ENCODE results near the gene ASAP3.
"Not testable (repeated sequence)": the region's sequence is repeated elsewhere in the genome, so short reads cannot be mapped to it uniquely, and the experiment has no call there.

ASAP3 gene

GRCh38 chr1:23509896-23510295, 25.9 kb upstream of the ASAP3 start:
- Histone ChIP-seq H3K9ac (ENCODE audit: low read length) (no peak overlapping the region), H3K4me2 (ENCODE audit: low read length, poor library complexity, severe bottlenecking) (no peak overlapping the region), H2BK15ac (ENCODE audit: low read depth, poor library complexity, severe bottlenecking) (no peak overlapping the region), H2BK5ac (ENCODE audit: low read depth, low read length, poor library complexity, severe bottlenecking) (no peak overlapping the region), H4K91ac (ENCODE audit: low read length) (no peak overlapping the region), H3K27ac (ENCODE audit: low read length, poor library complexity, severe bottlenecking) (no peak overlapping the region), H2BK120ac (ENCODE audit: low read depth, low read length) (no peak overlapping the region), H3K4ac (ENCODE audit: low read depth in 1 of 2, low read length in 2 of 2) (no peak overlapping the region), H3K14ac (ENCODE audit: low read length in 2 of 2) (no peak overlapping the region), H2BK12ac (ENCODE audit: low read length in 2 of 2) (no peak overlapping the region), H3K9me3 (ENCODE audit: control insufficient read depth, low read length) (no peaks in the 10 kb centered on the region), H3K27me3 (ENCODE audit: control insufficient read depth in 1 of 2, insufficient read depth in 1 of 2, low read length in 2 of 2) (no peaks in the 10 kb centered on the region), H2AFZ (ENCODE audit: low read depth, low read length) (no peak overlapping the region), H3K36me3 (ENCODE audit: control insufficient read depth in 1 of 2, insufficient read depth in 2 of 2, low read depth in 1 of 2, low read length in 2 of 2) (peaks cover 0 to 6% of the 10 kb centered on the region in 2 experiments), H3K4me3 (ENCODE audit: insufficient read depth in 1 of 2, low read depth in 1 of 2, low read length in 2 of 2) (no peak overlapping the region), H3K79me1 (replicated peaks; ENCODE audit: low read length, poor library complexity, severe bottlenecking) (no peaks in the 10 kb centered on the region), H3K18ac (ENCODE audit: low read depth in 1 of 2, low read length in 2 of 2) (no peak overlapping the region), H3K4me1 (ENCODE audit: control insufficient read depth, insufficient read depth, low read depth, low read length) (no peaks in the 10 kb centered on the region), H4K8ac (ENCODE audit: low read length) (no peak overlapping the region), H3K23ac (ENCODE audit: low read length in 2 of 2) (no peak overlapping the region), H2AK5ac (ENCODE audit: low read length, severe bottlenecking) (no peak overlapping the region)
- WGBS: 97% methylated on average over 15 of the region's 15 CpGs
- DNase-seq: no peak

DNA sequence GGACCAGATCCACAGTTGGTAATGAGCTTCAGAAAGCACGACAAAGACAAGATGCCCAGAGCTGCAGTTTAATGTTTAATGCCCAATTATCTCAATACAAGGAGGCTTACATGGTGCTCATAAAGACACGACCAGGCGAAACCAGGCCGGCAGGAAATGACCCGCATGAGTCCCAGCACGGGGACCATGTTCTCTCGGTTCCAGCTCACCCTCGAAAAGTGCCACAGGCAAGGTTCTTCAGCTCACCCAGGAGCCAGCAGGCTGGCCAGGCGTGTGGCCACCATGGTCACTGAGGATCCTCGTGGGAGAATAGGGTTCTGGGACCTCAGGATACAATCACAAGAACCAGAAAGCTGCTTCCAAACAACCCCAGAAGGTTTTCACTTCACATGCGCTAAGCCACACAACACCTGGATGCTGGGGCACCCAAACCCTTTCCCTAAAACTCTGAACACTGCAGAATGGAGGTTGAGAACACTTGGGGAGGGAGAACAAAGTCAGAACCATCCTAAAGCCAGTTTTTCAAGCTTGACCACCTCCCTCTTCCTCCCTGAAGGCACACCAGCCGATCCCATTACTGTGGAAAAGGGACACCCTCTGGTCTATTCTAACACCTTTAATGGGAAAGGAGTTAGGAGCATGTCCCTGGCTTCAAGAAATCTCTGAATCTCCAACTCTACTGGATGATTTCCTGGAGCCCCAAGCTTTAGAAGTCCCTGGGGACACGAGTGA, 22.6 kb upstream of the ASAP3 start:
- no peak overlapping the region for H2BK5ac ChIP-seq (ENCODE audit: low read depth, low read length, poor library complexity, severe bottlenecking)
- no peak overlapping the region for H3K4ac ChIP-seq (ENCODE audit: low read depth in 1 of 2, low read length in 2 of 2)
- 91% methylated on average over 12 of the region's 13 CpGs for WGBS
- H3K9me3 ChIP-seq (ENCODE audit: control insufficient read depth, low read length): no peaks in the 10 kb centered on the region
- H3K4me3 ChIP-seq (ENCODE audit: insufficient read depth in 1 of 2, low read depth in 1 of 2, low read length in 2 of 2): no peak overlapping the region
- no peak overlapping the region for H3K23ac ChIP-seq (ENCODE audit: low read length in 2 of 2)
- no peak overlapping the region for H2AFZ ChIP-seq (ENCODE audit: low read depth, low read length)
- H4K91ac ChIP-seq (ENCODE audit: low read length): no peak overlapping the region
- no peak for DNase-seq
- H3K79me1 ChIP-seq (replicated peaks; ENCODE audit: low read length, poor library complexity, severe bottlenecking): no peaks in the 10 kb centered on the region
- no peak overlapping the region for H3K9ac ChIP-seq (ENCODE audit: low read length)
- H3K27ac ChIP-seq (ENCODE audit: low read length, poor library complexity, severe bottlenecking): no peak overlapping the region
- H2BK12ac ChIP-seq (ENCODE audit: low read length in 2 of 2): no peak overlapping the region
- H3K4me1 ChIP-seq (ENCODE audit: control insufficient read depth, insufficient read depth, low read depth, low read length): no peaks in the 10 kb centered on the region
- H3K36me3 ChIP-seq (ENCODE audit: control insufficient read depth in 1 of 2, insufficient read depth in 2 of 2, low read depth in 1 of 2, low read length in 2 of 2): peaks cover 0 to 6% of the 10 kb centered on the region in 2 experiments
- H3K4me2 ChIP-seq (ENCODE audit: low read length, poor library complexity, severe bottlenecking): no peak overlapping the region
- no peak overlapping the region for H2BK120ac ChIP-seq (ENCODE audit: low read depth, low read length)
- no peak overlapping the region for H3K18ac ChIP-seq (ENCODE audit: low read depth in 1 of 2, low read length in 2 of 2)
- H3K14ac ChIP-seq (ENCODE audit: low read length in 2 of 2): no peak overlapping the region
- no peaks in the 10 kb centered on the region for H3K27me3 ChIP-seq (ENCODE audit: control insufficient read depth in 1 of 2, insufficient read depth in 1 of 2, low read length in 2 of 2)
- no peak overlapping the region for H2BK15ac ChIP-seq (ENCODE audit: low read depth, poor library complexity, severe bottlenecking)
- H2AK5ac ChIP-seq (ENCODE audit: low read length, severe bottlenecking): no peak overlapping the region
- H4K8ac ChIP-seq (ENCODE audit: low read length): no peak overlapping the region

DNA sequence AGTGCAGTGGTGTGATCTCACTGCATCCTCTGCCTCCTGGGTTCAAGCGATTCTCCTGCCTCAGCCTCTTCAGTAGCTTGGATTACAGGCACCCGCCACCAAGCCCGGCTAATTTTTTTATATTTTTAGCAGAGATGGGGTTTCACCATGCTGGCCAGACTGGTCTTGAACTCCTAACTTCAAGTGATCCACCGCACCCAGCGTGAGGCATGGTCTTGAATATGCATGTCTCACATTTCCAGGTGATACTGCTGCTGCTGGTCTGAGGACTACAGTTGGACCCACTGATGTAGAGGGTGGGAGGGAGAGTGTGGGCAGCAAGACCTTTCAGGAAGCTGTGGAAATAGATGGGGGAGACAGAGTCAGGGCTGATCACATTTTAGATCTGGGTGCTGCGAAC, 21.9 kb upstream of the ASAP3 start:
- Histone ChIP-seq H3K27me3 (ENCODE audit: control insufficient read depth in 1 of 2, insufficient read depth in 1 of 2, low read length in 2 of 2) (no peaks in the 10 kb centered on the region), H2AFZ (ENCODE audit: low read depth, low read length) (no peak overlapping the region), H3K23ac (ENCODE audit: low read length in 2 of 2) (no peak overlapping the region), H4K8ac (ENCODE audit: low read length) (no peak overlapping the region), H3K4ac (ENCODE audit: low read depth in 1 of 2, low read length in 2 of 2) (no peak overlapping the region), H3K4me3 (ENCODE audit: insufficient read depth in 1 of 2, low read depth in 1 of 2, low read length in 2 of 2) (no peak overlapping the region), H3K4me2 (ENCODE audit: low read length, poor library complexity, severe bottlenecking) (no peak overlapping the region), H3K9me3 (ENCODE audit: control insufficient read depth, low read length) (no peaks in the 10 kb centered on the region), H2AK5ac (ENCODE audit: low read length, severe bottlenecking) (no peak overlapping the region), H3K27ac (ENCODE audit: low read length, poor library complexity, severe bottlenecking) (no peak overlapping the region), H3K18ac (ENCODE audit: low read depth in 1 of 2, low read length in 2 of 2) (no peak overlapping the region), H2BK15ac (ENCODE audit: low read depth, poor library complexity, severe bottlenecking) (no peak overlapping the region), H2BK5ac (ENCODE audit: low read depth, low read length, poor library complexity, severe bottlenecking) (no peak overlapping the region), H2BK12ac (ENCODE audit: low read length in 2 of 2) (no peak overlapping the region), H2BK120ac (ENCODE audit: low read depth, low read length) (no peak overlapping the region), H3K79me1 (replicated peaks; ENCODE audit: low read length, poor library complexity, severe bottlenecking) (no peaks in the 10 kb centered on the region), H3K14ac (ENCODE audit: low read length in 2 of 2) (no peak overlapping the region), H3K36me3 (ENCODE audit: control insufficient read depth in 1 of 2, insufficient read depth in 2 of 2, low read depth in 1 of 2, low read length in 2 of 2) (peaks cover 0 to 6% of the 10 kb centered on the region in 2 experiments), H3K9ac (ENCODE audit: low read length) (no peak overlapping the region), H4K91ac (ENCODE audit: low read length) (no peak overlapping the region), H3K4me1 (ENCODE audit: control insufficient read depth, insufficient read depth, low read depth, low read length) (no peaks in the 10 kb centered on the region)
- no peak for DNase-seq
- WGBS: 93% methylated on average over 6 of the region's 6 CpGs

DNA sequence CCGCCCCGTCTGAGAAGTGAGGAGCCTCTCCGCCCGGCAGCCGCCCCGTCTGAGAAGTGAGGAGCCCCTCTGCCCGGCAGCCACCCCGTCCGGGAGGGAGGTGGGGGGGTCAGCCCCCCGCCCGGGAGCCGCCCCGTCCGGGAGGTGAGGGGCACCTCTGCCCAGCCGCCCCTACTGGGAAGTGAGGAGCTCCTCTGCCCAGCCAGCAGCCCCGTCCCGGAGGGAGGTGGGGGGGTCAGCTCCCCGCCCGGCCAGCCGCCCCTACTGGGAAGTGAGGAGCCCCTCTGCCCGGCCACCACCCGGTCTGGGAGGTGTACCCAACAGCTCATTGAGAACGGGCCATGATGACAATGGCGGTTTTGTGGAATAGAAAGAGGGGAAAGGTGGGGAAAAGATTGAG, 20.2 kb upstream of the ASAP3 start:
- H3K27ac ChIP-seq (ENCODE audit: low read length, poor library complexity, severe bottlenecking); H2BK12ac ChIP-seq (ENCODE audit: low read length in 2 of 2); H3K4me1 ChIP-seq (ENCODE audit: control insufficient read depth, insufficient read depth, low read depth, low read length); DNase-seq; H3K14ac ChIP-seq (ENCODE audit: low read length in 2 of 2); H3K4me2 ChIP-seq (ENCODE audit: low read length, poor library complexity, severe bottlenecking); H3K18ac ChIP-seq (ENCODE audit: low read depth in 1 of 2, low read length in 2 of 2); H3K23ac ChIP-seq (ENCODE audit: low read length in 2 of 2); H3K36me3 ChIP-seq (ENCODE audit: control insufficient read depth in 1 of 2, insufficient read depth in 2 of 2, low read depth in 1 of 2, low read length in 2 of 2); H3K4me3 ChIP-seq (ENCODE audit: insufficient read depth in 1 of 2, low read depth in 1 of 2, low read length in 2 of 2); H2BK120ac ChIP-seq (ENCODE audit: low read depth, low read length); H2AK5ac ChIP-seq (ENCODE audit: low read length, severe bottlenecking); H2AFZ ChIP-seq (ENCODE audit: low read depth, low read length); H3K9ac ChIP-seq (ENCODE audit: low read length); H4K91ac ChIP-seq (ENCODE audit: low read length); H3K4ac ChIP-seq (ENCODE audit: low read depth in 1 of 2, low read length in 2 of 2); H4K8ac ChIP-seq (ENCODE audit: low read length); H3K79me1 ChIP-seq (replicated peaks; ENCODE audit: low read length, poor library complexity, severe bottlenecking); H3K9me3 ChIP-seq (ENCODE audit: control insufficient read depth, low read length); H2BK15ac ChIP-seq (ENCODE audit: low read depth, poor library complexity, severe bottlenecking); H2BK5ac ChIP-seq (ENCODE audit: low read depth, low read length, poor library complexity, severe bottlenecking); H3K27me3 ChIP-seq (ENCODE audit: control insufficient read depth in 1 of 2, insufficient read depth in 1 of 2, low read length in 2 of 2): not testable (repeated sequence)
- WGBS: 92% methylated on average over 16 of the region's 24 CpGs

Data from mesenchymal stem cell (in vitro differentiated cells and primary cell).